WTC11 (cell line): ENCODE results near the gene CDR2. TPM values are rescaled to one million over a fixed set of nuclear protein-coding genes. Genes with fewer than 3 reads are reported as not detected.

Experiments
- ATAC-seq: fragments of 200-7000 bp; cut with Tn5 transposase; 2 replicates; pipeline ENCODE4 v1.10.0; 2021; ENCODE audit warnings: mild to moderate bottlenecking, moderate library complexity
- CTCF ChIA-PET: fragments of 300-600 bp; sonication (Branson Sonifier 250); formaldehyde crosslinking; loops from one replicate; lab custom pipeline; 2021; ENCODE audit warnings: antibody characterized with exemption; lab: Charles Lee
- POLR2A ChIA-PET: fragments of 350-600 bp; sonication (Branson Sonifier 250); formaldehyde crosslinking; loops from one replicate; lab custom pipeline; 2021; ENCODE audit warnings: antibody characterized with exemption; lab: Charles Lee
- DNase-seq: peaks from one replicate; pipeline ENCODE4 v3.0.0; 2021; ENCODE audit warnings: low spot score
- H3K27ac Mint-ChIP-seq: 2 replicates; pipeline ENCODE4 v1.8.0; 2021; ENCODE audit warnings: mixed read lengths
- H3K27me3 Mint-ChIP-seq: 2 replicates; pipeline ENCODE4 v1.8.0; 2021; ENCODE audit warnings: low read depth, mild to moderate bottlenecking, moderate library complexity, mixed read lengths
- H3K36me3 Mint-ChIP-seq: 2 replicates; pipeline ENCODE4 v1.8.0; 2021; ENCODE audit warnings: mixed read lengths
- H3K4me1 Mint-ChIP-seq: 2 replicates; pipeline ENCODE4 v1.8.0; 2022; ENCODE audit warnings: mixed read lengths
- H3K4me3 Mint-ChIP-seq: 2 replicates; pipeline ENCODE4 v1.8.0; 2021; ENCODE audit warnings: mild to moderate bottlenecking, moderate library complexity, mixed read lengths
- H3K9me3 Mint-ChIP-seq: 2 replicates; pipeline ENCODE4 v1.8.0; 2021; ENCODE audit warnings: mixed read lengths
- CBFB ChIP-seq: sonication (generic); formaldehyde crosslinking; IDR thresholded peaks from 2 replicates; pipeline ENCODE4 v1.8.1; 2022; ENCODE audit warnings: mild to moderate bottlenecking, low read depth, missing genetic modification reagents
- ELF4 ChIP-seq: sonication (generic); formaldehyde crosslinking; IDR thresholded peaks from 2 replicates; pipeline ENCODE4 v1.8.1; 2022; ENCODE audit warnings: low read depth, mild to moderate bottlenecking, moderate library complexity, missing genetic modification reagents
- EMX1 ChIP-seq: fragments of 250-450 bp; sonication (Bioruptor Pico); IDR thresholded peaks from 2 replicates; pipeline ENCODE4 v1.8.0; 2021; ENCODE audit warnings: mild to moderate bottlenecking
- ESRRA ChIP-seq: sonication (generic); formaldehyde crosslinking; IDR thresholded peaks from 2 replicates; pipeline ENCODE4 v1.8.1; 2022; ENCODE audit warnings: mild to moderate bottlenecking, missing genetic modification reagents, borderline replicate concordance
- FOXJ3 ChIP-seq: sonication (generic); formaldehyde crosslinking; IDR thresholded peaks from 2 replicates; pipeline ENCODE4 v1.9.0; 2021; ENCODE audit warnings: missing genetic modification reagents, mild to moderate bottlenecking, borderline replicate concordance
- HMGXB4 ChIP-seq: sonication (generic); formaldehyde crosslinking; IDR thresholded peaks from 2 replicates; pipeline ENCODE4 v1.8.1; 2023; ENCODE audit warnings: mild to moderate bottlenecking, moderate library complexity, missing genetic modification reagents
- JUN ChIP-seq: sonication (generic); formaldehyde crosslinking; IDR thresholded peaks from 2 replicates; pipeline ENCODE4 v1.8.0; 2023; ENCODE audit warnings: mild to moderate bottlenecking, missing genetic modification reagents
- MXD4 ChIP-seq: fragments of 250-450 bp; sonication (Bioruptor Pico); IDR thresholded peaks from 2 replicates; pipeline ENCODE4 v1.8.0; 2021; ENCODE audit warnings: mild to moderate bottlenecking, moderate library complexity, borderline replicate concordance
- NFE2L1 ChIP-seq: sonication (generic); formaldehyde crosslinking; IDR thresholded peaks from 2 replicates; pipeline ENCODE4 v1.8.1; 2023; ENCODE audit warnings: missing genetic modification reagents
- PREB ChIP-seq: sonication (generic); formaldehyde crosslinking; IDR thresholded peaks from 2 replicates; pipeline ENCODE4 v1.8.1; 2022; ENCODE audit warnings: mild to moderate bottlenecking, missing genetic modification reagents, moderate library complexity, borderline replicate concordance
- SOX15 ChIP-seq: fragments of 250-450 bp; sonication (Bioruptor Pico); IDR thresholded peaks from 2 replicates; pipeline ENCODE4 v1.9.0; 2021; ENCODE audit warnings: mild to moderate bottlenecking
- SP1 ChIP-seq: sonication (generic); formaldehyde crosslinking; conservative IDR thresholded peaks from 2 replicates; pipeline ENCODE4 v1.8.1; 2022; ENCODE audit warnings: missing genetic modification reagents
- TEAD4 ChIP-seq: sonication (generic); formaldehyde crosslinking; IDR thresholded peaks from 2 replicates; pipeline ENCODE4 v1.8.0; 2022; ENCODE audit warnings: mild to moderate bottlenecking, missing genetic modification reagents
- ZNF219 ChIP-seq: sonication (generic); formaldehyde crosslinking; IDR thresholded peaks from 2 replicates; pipeline ENCODE4 v1.8.0; 2023; ENCODE audit warnings: missing genetic modification reagents, mild to moderate bottlenecking, borderline replicate concordance
- ZNF232 ChIP-seq: sonication (generic); formaldehyde crosslinking; IDR thresholded peaks from 2 replicates; pipeline ENCODE4 v1.8.0; 2022; ENCODE audit warnings: mild to moderate bottlenecking, missing genetic modification reagents
- ZNF423 ChIP-seq: fragments of 250-450 bp; sonication (Bioruptor Pico); IDR thresholded peaks from 2 replicates; pipeline ENCODE4 v2.1.2; 2022; ENCODE audit warnings: mild to moderate bottlenecking, moderate library complexity
- ZNF671 ChIP-seq: fragments of 250-450 bp; sonication (Bioruptor Pico); IDR thresholded peaks from 2 replicates; pipeline ENCODE4 v1.8.0; 2021; ENCODE audit warnings: mild to moderate bottlenecking
- total RNA-seq: library from RNA; stranded (reverse); gene quantifications from 3 replicates; pipeline ENCODE4 v1.2.3, GENCODE V29; 2021
- TF ChIP-seq, protein P1 (sequence below): sonication (generic); formaldehyde crosslinking; conservative IDR thresholded peaks from 2 replicates; pipeline ENCODE4 v1.8.1; 2023; ENCODE audit warnings: mild to moderate bottlenecking, low read depth, missing genetic modification reagents, moderate library complexity
- TF ChIP-seq, protein P2 (sequence below): fragments of 250-450 bp; sonication (Bioruptor Pico); IDR thresholded peaks from 2 replicates; pipeline ENCODE4 v1.9.0; 2021; ENCODE audit warnings: mild to moderate bottlenecking, borderline replicate concordance
- TF ChIP-seq, protein P3 (sequence below): sonication (generic); formaldehyde crosslinking; IDR thresholded peaks from 2 replicates; pipeline ENCODE4 v1.8.1; 2023; ENCODE audit warnings: mild to moderate bottlenecking, missing genetic modification reagents, moderate library complexity

Gene CDR2
- total RNA-seq, 1 experiment from 2014 or later = 40.9 TPM

DNA sequence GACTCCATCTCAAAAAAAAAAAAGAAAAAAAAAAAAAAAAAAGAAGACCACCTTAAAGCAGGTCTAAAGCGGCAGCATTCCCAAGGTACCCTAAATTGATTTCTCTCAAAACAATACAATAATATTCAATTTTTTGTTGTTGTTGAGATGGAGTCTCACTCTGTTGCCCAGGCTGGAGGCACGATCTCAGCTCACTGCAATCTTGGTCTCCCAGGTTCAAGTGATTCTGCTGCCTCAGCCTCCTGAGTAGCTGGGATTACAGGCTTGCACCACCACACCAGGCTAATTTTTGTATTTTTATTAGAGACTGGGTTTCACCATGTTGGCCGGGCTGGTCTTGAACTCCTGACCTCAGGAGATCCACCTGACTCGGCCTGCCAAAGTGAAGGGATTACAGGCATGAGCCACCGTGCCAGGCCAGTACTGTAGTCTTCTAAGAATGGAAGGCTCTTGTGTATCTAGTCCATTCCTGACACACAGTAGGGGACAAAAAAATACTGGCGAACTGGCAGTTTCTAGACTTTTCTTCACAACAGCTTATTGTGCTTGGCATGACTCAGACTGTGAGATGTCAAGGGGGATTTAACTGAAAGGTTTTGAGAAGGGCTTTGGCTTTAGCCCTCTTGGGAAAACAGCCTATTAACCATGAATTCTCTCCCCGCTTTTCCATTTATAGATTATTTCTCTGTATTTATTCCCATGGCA lies 17.3 kb downstream of the CDR2 start (continued):
- TF ChIP-seq, protein P1, sequence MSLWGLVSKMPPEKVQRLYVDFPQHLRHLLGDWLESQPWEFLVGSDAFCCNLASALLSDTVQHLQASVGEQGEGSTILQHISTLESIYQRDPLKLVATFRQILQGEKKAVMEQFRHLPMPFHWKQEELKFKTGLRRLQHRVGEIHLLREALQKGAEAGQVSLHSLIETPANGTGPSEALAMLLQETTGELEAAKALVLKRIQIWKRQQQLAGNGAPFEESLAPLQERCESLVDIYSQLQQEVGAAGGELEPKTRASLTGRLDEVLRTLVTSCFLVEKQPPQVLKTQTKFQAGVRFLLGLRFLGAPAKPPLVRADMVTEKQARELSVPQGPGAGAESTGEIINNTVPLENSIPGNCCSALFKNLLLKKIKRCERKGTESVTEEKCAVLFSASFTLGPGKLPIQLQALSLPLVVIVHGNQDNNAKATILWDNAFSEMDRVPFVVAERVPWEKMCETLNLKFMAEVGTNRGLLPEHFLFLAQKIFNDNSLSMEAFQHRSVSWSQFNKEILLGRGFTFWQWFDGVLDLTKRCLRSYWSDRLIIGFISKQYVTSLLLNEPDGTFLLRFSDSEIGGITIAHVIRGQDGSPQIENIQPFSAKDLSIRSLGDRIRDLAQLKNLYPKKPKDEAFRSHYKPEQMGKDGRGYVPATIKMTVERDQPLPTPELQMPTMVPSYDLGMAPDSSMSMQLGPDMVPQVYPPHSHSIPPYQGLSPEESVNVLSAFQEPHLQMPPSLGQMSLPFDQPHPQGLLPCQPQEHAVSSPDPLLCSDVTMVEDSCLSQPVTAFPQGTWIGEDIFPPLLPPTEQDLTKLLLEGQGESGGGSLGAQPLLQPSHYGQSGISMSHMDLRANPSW (CRISPR knock-in tag) = no peak
- TF ChIP-seq, all 79 proteins: peak for 0

DNA sequence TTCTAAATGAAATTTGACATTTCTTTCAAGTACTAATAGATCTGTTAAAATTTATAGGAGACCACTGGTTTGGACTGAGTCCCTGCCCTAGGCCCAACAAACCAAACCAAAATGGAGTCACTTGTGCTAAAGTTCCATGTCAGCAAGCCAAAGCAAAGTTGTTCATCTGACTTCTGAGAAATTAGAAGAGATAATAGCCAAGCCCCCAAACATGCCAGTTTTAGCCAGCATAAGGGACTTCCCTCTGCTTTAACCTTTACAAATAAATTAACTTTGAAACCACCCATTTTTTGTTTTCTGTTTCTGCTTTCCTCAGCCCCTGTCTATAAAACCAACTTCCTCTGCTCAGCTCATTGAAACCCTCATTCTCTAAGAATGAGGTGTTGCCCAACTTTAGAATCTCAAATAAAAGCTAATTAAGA lies 18.9 kb downstream of the CDR2 start:
- H3K4me1 Mint-ChIP-seq = peaks cover 41% of the 10 kb centered on the region
- H3K27ac Mint-ChIP-seq = peak overlapping the region; percentile 42
- ChIA-PET POLR2A (no interaction called here), CTCF (no interaction called here)
- H3K4me3 Mint-ChIP-seq = no peak overlapping the region
- TF ChIP-seq NFE2L1 (CRISPR knock-in tag) = no peak
- no peak for TF ChIP-seq ZNF219 (CRISPR knock-in tag)
- TF ChIP-seq SP1 (CRISPR knock-in tag) = no peak
- no peak for TF ChIP-seq ZNF423 (CRISPR knock-in tag)
- no peak for TF ChIP-seq PREB (CRISPR knock-in tag)
- no peak for TF ChIP-seq FOXJ3 (CRISPR knock-in tag)
- no peak for TF ChIP-seq CBFB
- TF ChIP-seq ELF4 (CRISPR knock-in tag) = no peak
- no peak for TF ChIP-seq HMGXB4 (CRISPR knock-in tag)
- no peak for TF ChIP-seq JUN (CRISPR knock-in tag)
- no peak for TF ChIP-seq ZNF671
- TF ChIP-seq, protein P2, sequence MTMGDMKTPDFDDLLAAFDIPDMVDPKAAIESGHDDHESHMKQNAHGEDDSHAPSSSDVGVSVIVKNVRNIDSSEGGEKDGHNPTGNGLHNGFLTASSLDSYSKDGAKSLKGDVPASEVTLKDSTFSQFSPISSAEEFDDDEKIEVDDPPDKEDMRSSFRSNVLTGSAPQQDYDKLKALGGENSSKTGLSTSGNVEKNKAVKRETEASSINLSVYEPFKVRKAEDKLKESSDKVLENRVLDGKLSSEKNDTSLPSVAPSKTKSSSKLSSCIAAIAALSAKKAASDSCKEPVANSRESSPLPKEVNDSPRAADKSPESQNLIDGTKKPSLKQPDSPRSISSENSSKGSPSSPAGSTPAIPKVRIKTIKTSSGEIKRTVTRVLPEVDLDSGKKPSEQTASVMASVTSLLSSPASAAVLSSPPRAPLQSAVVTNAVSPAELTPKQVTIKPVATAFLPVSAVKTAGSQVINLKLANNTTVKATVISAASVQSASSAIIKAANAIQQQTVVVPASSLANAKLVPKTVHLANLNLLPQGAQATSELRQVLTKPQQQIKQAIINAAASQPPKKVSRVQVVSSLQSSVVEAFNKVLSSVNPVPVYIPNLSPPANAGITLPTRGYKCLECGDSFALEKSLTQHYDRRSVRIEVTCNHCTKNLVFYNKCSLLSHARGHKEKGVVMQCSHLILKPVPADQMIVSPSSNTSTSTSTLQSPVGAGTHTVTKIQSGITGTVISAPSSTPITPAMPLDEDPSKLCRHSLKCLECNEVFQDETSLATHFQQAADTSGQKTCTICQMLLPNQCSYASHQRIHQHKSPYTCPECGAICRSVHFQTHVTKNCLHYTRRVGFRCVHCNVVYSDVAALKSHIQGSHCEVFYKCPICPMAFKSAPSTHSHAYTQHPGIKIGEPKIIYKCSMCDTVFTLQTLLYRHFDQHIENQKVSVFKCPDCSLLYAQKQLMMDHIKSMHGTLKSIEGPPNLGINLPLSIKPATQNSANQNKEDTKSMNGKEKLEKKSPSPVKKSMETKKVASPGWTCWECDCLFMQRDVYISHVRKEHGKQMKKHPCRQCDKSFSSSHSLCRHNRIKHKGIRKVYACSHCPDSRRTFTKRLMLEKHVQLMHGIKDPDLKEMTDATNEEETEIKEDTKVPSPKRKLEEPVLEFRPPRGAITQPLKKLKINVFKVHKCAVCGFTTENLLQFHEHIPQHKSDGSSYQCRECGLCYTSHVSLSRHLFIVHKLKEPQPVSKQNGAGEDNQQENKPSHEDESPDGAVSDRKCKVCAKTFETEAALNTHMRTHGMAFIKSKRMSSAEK (CRISPR knock-in tag) = no peak
- TF ChIP-seq TEAD4 (CRISPR knock-in tag) = no peak
- TF ChIP-seq ZNF232 (CRISPR knock-in tag) = no peak
- TF ChIP-seq ESRRA = no peak
- no peak for TF ChIP-seq MXD4 (CRISPR knock-in tag)
- TF ChIP-seq SOX15 (CRISPR knock-in tag) = no peak
- TF ChIP-seq, protein P3, sequence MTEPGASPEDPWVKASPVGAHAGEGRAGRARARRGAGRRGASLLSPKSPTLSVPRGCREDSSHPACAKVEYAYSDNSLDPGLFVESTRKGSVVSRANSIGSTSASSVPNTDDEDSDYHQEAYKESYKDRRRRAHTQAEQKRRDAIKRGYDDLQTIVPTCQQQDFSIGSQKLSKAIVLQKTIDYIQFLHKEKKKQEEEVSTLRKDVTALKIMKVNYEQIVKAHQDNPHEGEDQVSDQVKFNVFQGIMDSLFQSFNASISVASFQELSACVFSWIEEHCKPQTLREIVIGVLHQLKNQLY (CRISPR knock-in tag) = no peak
- no peak for TF ChIP-seq EMX1
- peaks cover 25% of the 10 kb centered on the region for H3K36me3 Mint-ChIP-seq
- DNase-seq = no peak
- peaks cover 10% of the 10 kb centered on the region; the same call in 1 of the 2 replicates for H3K9me3 Mint-ChIP-seq
- no peaks in the 10 kb centered on the region for H3K27me3 Mint-ChIP-seq
- no peak for ATAC-seq
